GM21390 (cell line): ENCODE measurements around the gene LMBRD1.
A peak's percentile ranks its signal among the peaks of the same experiment; 100 is the strongest.

ENCODE experiments used
- ATAC-seq: cut with Tn5 transposase; IDR thresholded peaks from one replicate; pipeline ENCODE4 v1.9.1; 2021; ENCODE audit not compliant: unreplicated experiment

Gene LMBRD1

GRCh38 chr6:69647726-69648125 is 149.1 kb downstream of the LMBRD1 start:
- no peak for ATAC-seq

- ATAC-seq, result no peak
Observed at GRCh38 chr6:69643688-69644087, 153.1 kb downstream of the LMBRD1 start.

- no peak for ATAC-seq
Observed at GRCh38 chr6:69632932-69633331, 163.9 kb downstream of the LMBRD1 start.

DNA sequence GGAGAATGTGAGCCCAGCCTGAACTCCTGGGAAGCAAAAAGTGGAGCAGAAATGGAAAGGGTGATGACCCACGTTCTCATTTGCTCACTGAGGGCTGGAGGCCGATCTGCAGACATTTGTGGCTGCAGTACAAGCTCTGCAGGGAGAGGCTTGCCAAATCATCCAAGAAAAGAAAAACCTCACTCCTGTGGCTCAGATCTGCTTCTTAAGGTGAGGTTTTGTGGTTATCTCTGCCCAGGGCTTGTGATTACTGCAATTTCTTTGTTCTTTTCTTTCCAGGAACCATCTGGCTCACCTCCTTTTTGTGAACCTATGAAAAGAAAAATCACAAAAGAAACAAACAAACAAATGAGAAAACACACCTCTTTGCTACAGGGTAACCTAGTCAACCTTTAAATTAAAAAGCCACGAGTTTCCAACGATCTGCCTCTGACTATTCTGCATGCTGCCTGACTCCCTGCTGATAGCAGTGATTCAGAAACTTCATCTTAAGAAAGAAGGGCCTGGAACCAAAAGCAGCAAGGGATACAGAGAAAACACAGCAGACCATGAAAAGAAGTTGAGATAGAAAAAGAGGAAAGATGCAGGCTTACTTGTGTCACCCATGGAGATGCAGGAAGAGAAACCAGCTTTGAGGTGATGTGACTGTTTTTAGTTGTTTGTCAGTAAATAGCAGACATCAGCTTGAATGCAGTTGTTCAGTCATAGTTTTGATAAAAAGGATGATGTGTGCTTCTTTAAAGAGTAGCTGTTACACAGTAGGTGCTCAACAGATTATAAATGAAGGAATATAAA is 165.1 kb downstream of the LMBRD1 start:
- peak; percentile 61 for ATAC-seq

GRCh38 chr6:69630767-69631166 is 166.0 kb downstream of the LMBRD1 start:
- no peak for ATAC-seq

DNA sequence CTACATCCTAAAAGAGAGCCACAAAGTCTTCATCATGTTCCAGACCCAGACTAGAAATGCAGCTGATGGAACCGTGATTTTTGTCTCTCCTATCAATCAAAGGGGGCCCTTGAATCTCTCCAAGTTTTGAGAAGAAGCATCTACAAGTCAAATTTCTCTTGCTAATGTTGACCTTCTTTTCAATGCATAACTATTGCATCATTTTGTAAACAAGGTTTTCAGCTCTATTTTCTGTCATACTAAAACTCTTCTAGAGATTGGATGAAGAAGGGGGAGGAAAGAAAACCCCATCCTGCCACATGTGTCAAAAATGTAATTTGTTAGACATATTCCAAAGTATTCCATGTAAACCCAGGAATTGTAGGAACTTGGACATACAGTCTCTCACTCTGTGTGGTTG is 169.2 kb downstream of the LMBRD1 start:
- no peak for ATAC-seq

DNA sequence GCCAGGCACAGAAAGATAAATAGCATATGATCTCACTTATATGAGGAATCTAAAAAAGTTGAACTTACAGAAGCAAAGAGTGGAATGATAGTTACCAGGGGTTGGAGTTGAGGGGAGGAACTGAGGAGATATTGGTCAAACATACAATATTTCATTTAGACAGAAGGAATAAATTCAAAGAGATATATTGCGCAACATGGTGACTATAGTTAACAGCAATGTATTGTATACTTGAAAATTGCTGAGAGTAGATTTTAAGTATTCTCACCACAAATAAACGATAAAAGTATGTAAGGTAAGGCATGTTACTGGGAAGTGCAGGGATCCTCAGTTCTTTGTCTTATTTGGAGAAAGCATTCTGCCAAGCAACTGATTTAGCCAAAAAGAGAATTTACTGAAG is 171.9 kb downstream of the LMBRD1 start:
- ATAC-seq, result no peak
